ENCODE measurements around the gene PARP16.

GRCh38 chr15:65217526-65218482, 68.9 kb downstream of the PARP16 start:
- TF ChIP-seq, protein P1, sequence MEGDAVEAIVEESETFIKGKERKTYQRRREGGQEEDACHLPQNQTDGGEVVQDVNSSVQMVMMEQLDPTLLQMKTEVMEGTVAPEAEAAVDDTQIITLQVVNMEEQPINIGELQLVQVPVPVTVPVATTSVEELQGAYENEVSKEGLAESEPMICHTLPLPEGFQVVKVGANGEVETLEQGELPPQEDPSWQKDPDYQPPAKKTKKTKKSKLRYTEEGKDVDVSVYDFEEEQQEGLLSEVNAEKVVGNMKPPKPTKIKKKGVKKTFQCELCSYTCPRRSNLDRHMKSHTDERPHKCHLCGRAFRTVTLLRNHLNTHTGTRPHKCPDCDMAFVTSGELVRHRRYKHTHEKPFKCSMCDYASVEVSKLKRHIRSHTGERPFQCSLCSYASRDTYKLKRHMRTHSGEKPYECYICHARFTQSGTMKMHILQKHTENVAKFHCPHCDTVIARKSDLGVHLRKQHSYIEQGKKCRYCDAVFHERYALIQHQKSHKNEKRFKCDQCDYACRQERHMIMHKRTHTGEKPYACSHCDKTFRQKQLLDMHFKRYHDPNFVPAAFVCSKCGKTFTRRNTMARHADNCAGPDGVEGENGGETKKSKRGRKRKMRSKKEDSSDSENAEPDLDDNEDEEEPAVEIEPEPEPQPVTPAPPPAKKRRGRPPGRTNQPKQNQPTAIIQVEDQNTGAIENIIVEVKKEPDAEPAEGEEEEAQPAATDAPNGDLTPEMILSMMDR (IDR thresholded peaks at IDR 0.05): no peak
- TF ChIP-seq POLR2A (IDR thresholded peaks at IDR 0.05): no peak

Measured in uterus (tissue), 2 donors.